Brain microvascular endothelial cell (primary cell): ENCODE data around the gene ZNF385B.

Experiments used
- DNase-seq: peaks from one replicate; pipeline ENCODE4 v3.0.0-alpha.2; 2020
- H3K27ac ChIP-seq: fragments of 250-450 bp; sonication (Bioruptor Pico); 2 replicates; pipeline ENCODE4 v1.5.1; 2020; ENCODE audit warnings: mild to moderate bottlenecking, moderate library complexity
- H3K27me3 ChIP-seq: fragments of 250-450 bp; sonication (Bioruptor Pico); replicated peaks from 2 replicates; pipeline ENCODE4 v1.5.1; 2020; ENCODE audit warnings: mild to moderate bottlenecking
- H3K36me3 ChIP-seq: fragments of 250-450 bp; sonication (Bioruptor Pico); replicated peaks from 2 replicates; pipeline ENCODE4 v1.5.1; 2020; ENCODE audit warnings: mild to moderate bottlenecking
- H3K4me3 ChIP-seq: 2 replicates; pipeline ENCODE4 v1.5.1; 2011; ENCODE audit warnings: low read depth, mild to moderate bottlenecking, control low read depth, low read length, moderate library complexity
- CTCF ChIP-seq: IDR thresholded peaks from 2 replicates; pipeline ENCODE4 v1.5.1; 2011; ENCODE audit warnings: low read depth, mild to moderate bottlenecking, moderate library complexity, low read length, control low read depth, inconsistent platforms; ENCODE audit errors: missing control alignments
- in situ Hi-C: cut with HindIII; loops from 2 replicates; pipeline ENCODE4 v1.10.0; 2017; ENCODE audit warnings: low sequenced_read_pairs, low pct_ligation_motif_present

Gene ZNF385B

GRCh38 chr2:179805001-179805400 is 56.4 kb downstream of the ZNF385B start:
- in situ Hi-C loops: no loop called here

GRCh38 chr2:179804206-179804605 is 57.2 kb downstream of the ZNF385B start:
- in situ Hi-C loops: no loop called here
- DNase-seq: no peak
- no peak for TF ChIP-seq CTCF

More at GRCh38 chr2:179805001-179805400, 56.4 kb downstream of the ZNF385B start:
- no peak for DNase-seq
- Histone ChIP-seq H3K36me3 (no peaks in the 10 kb centered on the region), H3K27me3 (no peaks in the 10 kb centered on the region), H3K27ac (no peak overlapping the region), H3K4me3 (no peak overlapping the region)
- no peak for TF ChIP-seq CTCF

GRCh38 chr2:179802051-179802882 is 59.1 kb downstream of the ZNF385B start:
- no peak overlapping the region for H3K4me3 ChIP-seq
- in situ Hi-C loops: no loop called here
- no peak for DNase-seq
- TF ChIP-seq CTCF: no peak
- no peaks in the 10 kb centered on the region for H3K36me3 ChIP-seq
- H3K27ac ChIP-seq: no peak overlapping the region
- H3K27me3 ChIP-seq: no peaks in the 10 kb centered on the region

More at GRCh38 chr2:179804206-179804605, 57.2 kb downstream of the ZNF385B start:
- Histone ChIP-seq H3K36me3 (no peaks in the 10 kb centered on the region), H3K4me3 (no peak overlapping the region), H3K27ac (no peak overlapping the region), H3K27me3 (no peaks in the 10 kb centered on the region)

GRCh38 chr2:179800776-179801175 is 60.6 kb downstream of the ZNF385B start:
- H3K4me3 ChIP-seq: no peak overlapping the region
- no peaks in the 10 kb centered on the region for H3K27me3 ChIP-seq
- no peak overlapping the region for H3K27ac ChIP-seq
- in situ Hi-C loops: no loop called here
- no peak for TF ChIP-seq CTCF
- DNase-seq: no peak
- H3K36me3 ChIP-seq: no peaks in the 10 kb centered on the region

- no peak overlapping the region for H3K4me3 ChIP-seq
- TF ChIP-seq CTCF: no peak
- in situ Hi-C loops: no loop called here
- DNase-seq: no peak
- no peak overlapping the region for H3K27ac ChIP-seq
- H3K36me3 ChIP-seq: no peaks in the 10 kb centered on the region
- no peaks in the 10 kb centered on the region for H3K27me3 ChIP-seq
These were observed 65.0 kb downstream of the ZNF385B start for GRCh38 chr2:179796213-179797007.
